ENCODE results near the gene TAS2R60. TPM values are rescaled to one million over a fixed set of nuclear protein-coding genes. Genes with fewer than 3 reads are reported as not detected.

TAS2R60 gene
- total RNA-seq, 1 experiment from 2014 or later, result not detected

- Histone ChIP-seq H3K79me2 (ENCODE audit: low read depth) (no peaks in the 10 kb centered on the region), H3K4me1 (replicated peaks; ENCODE audit: insufficient read depth) (no peaks in the 10 kb centered on the region), H3F3A (ENCODE audit: insufficient read depth, low read depth) (no peaks in the 10 kb centered on the region), H4K20me1 (ENCODE audit: insufficient read depth) (no peaks in the 10 kb centered on the region), H3K36me3 (ENCODE audit: low read depth) (no peaks in the 10 kb centered on the region), H3K27me3 (ENCODE audit: insufficient read depth, low read depth) (no peaks in the 10 kb centered on the region), H3K4me2 (no peak overlapping the region), H3K9me2 (ENCODE audit: insufficient read depth) (no peaks in the 10 kb centered on the region), H3K27ac (no peak overlapping the region), H3K9me3 (ENCODE audit: insufficient read depth, low read depth) (no peaks in the 10 kb centered on the region), H2AFZ (no peak overlapping the region), H3K4me3 (no peak overlapping the region)
- DNase-seq, result no peak
- POLR2A ChIA-PET (ENCODE audit: unreplicated experiment), result no interaction called here
- CTCF ChIA-PET, result no interaction called here
- intact Hi-C loops (cut with micrococcal nuclease; ENCODE audit: unreplicated experiment), result no loop called here
- TF ChIP-seq CTCF (conservative IDR thresholded peaks at IDR 0.05) (no peak), EZH2 (IDR thresholded peaks at IDR 0.05; ENCODE audit: low read depth) (no peak)
- BruUV-seq (replicated peaks), result no TSS peak
These were observed 1.5 kb downstream of the TAS2R60 start for GRCh38 chr7:143444785-143445184.

- H3K9me3 ChIP-seq (ENCODE audit: insufficient read depth, low read depth), result no peaks in the 10 kb centered on the region
- no peak overlapping the region for H2AFZ ChIP-seq
- CTCF ChIA-PET, result no interaction called here
- H3K4me3 ChIP-seq, result no peak overlapping the region
- H3K36me3 ChIP-seq (ENCODE audit: low read depth), result no peaks in the 10 kb centered on the region
- no TSS peak for BruUV-seq (replicated peaks)
- no peaks in the 10 kb centered on the region for H4K20me1 ChIP-seq (ENCODE audit: insufficient read depth)
- DNase-seq, result no peak
- H3K79me2 ChIP-seq (ENCODE audit: low read depth), result no peaks in the 10 kb centered on the region
- no peaks in the 10 kb centered on the region for H3K9me2 ChIP-seq (ENCODE audit: insufficient read depth)
- H3F3A ChIP-seq (ENCODE audit: insufficient read depth, low read depth), result no peaks in the 10 kb centered on the region
- no peaks in the 10 kb centered on the region for H3K27me3 ChIP-seq (ENCODE audit: insufficient read depth, low read depth)
- intact Hi-C loops (cut with micrococcal nuclease; ENCODE audit: unreplicated experiment), result no loop called here
- no peak overlapping the region for H3K27ac ChIP-seq
- no peaks in the 10 kb centered on the region for H3K4me1 ChIP-seq (replicated peaks; ENCODE audit: insufficient read depth)
- no peak overlapping the region for H3K4me2 ChIP-seq
- no peak for TF ChIP-seq EZH2 (IDR thresholded peaks at IDR 0.05; ENCODE audit: low read depth)
- TF ChIP-seq CTCF (conservative IDR thresholded peaks at IDR 0.05), result no peak
- POLR2A ChIA-PET (ENCODE audit: unreplicated experiment), result interaction anchor here (0.6 kb wide), 1 partner anchor 454 kb away, joined by 7 read pairs; no protein-coding TSS in a partner anchor
These were observed 4.2 kb downstream of the TAS2R60 start for GRCh38 chr7:143447466-143447865.

- BruUV-seq (replicated peaks), result no TSS peak
- no peaks in the 10 kb centered on the region for H3K36me3 ChIP-seq (ENCODE audit: low read depth)
- H3K9me2 ChIP-seq (ENCODE audit: insufficient read depth), result no peaks in the 10 kb centered on the region
- intact Hi-C loops (cut with micrococcal nuclease; ENCODE audit: unreplicated experiment), result no loop called here
- no peak overlapping the region for H3K4me2 ChIP-seq
- H3F3A ChIP-seq (ENCODE audit: insufficient read depth, low read depth), result no peaks in the 10 kb centered on the region
- no peaks in the 10 kb centered on the region for H3K4me1 ChIP-seq (replicated peaks; ENCODE audit: insufficient read depth)
- H4K20me1 ChIP-seq (ENCODE audit: insufficient read depth), result no peaks in the 10 kb centered on the region
- TF ChIP-seq EZH2 (IDR thresholded peaks at IDR 0.05; ENCODE audit: low read depth) (no peak), CTCF (conservative IDR thresholded peaks at IDR 0.05) (no peak)
- no peaks in the 10 kb centered on the region for H3K9me3 ChIP-seq (ENCODE audit: insufficient read depth, low read depth)
- H3K79me2 ChIP-seq (ENCODE audit: low read depth), result no peaks in the 10 kb centered on the region
- ChIA-PET CTCF (no interaction called here), POLR2A (ENCODE audit: unreplicated experiment) (no interaction called here)
- H2AFZ ChIP-seq, result no peak overlapping the region
- H3K4me3 ChIP-seq, result no peak overlapping the region
- DNase-seq, result no peak
- H3K27me3 ChIP-seq (ENCODE audit: insufficient read depth, low read depth), result no peaks in the 10 kb centered on the region
- no peak overlapping the region for H3K27ac ChIP-seq
These were observed 5.2 kb downstream of the TAS2R60 start for GRCh38 chr7:143448429-143448828.

Measured in PC-9 (cell line).